ENCODE results near the gene DBF4. TPM values are rescaled to one million over a fixed set of nuclear protein-coding genes. Genes with fewer than 3 reads are reported as not detected.

Gene DBF4
- total and polyA plus RNA-seq, 2 of the 4 experiments (the other 2 are of a cell fraction), result 6.4 to 7.2 TPM

- POLR2A ChIA-PET (ENCODE audit: unreplicated experiment), result no interaction called here
- CTCF ChIA-PET, result no interaction called here
Observed at GRCh38 chr7:87934699-87935383, 58.5 kb downstream of the DBF4 start.

More at GRCh38 chr7:87934699-87935383, 58.5 kb downstream of the DBF4 start:
- Histone ChIP-seq H2BK120ac (ENCODE audit: low read depth, low read length) (no peak overlapping the region), H3K9ac (ENCODE audit: low read depth, low read length) (no peak overlapping the region), H2AFZ (replicated peaks; ENCODE audit: low read length, poor library complexity) (peak overlapping the region; percentile 89), H2BK5ac (ENCODE audit: low read depth, low read length, poor library complexity, severe bottlenecking) (no peak overlapping the region), H3K4me1 (ENCODE audit: control insufficient read depth, insufficient read depth, low read length) (no peaks in the 10 kb centered on the region), H3K9me1 (ENCODE audit: insufficient read depth, low read length) (no peaks in the 10 kb centered on the region), H2BK15ac (ENCODE audit: low read depth, low read length) (no peak overlapping the region), H3K4me2 (ENCODE audit: low read depth, low read length) (peak overlapping the region; percentile 94), H2BK20ac (ENCODE audit: low read depth, low read length) (no peak overlapping the region), H4K8ac (ENCODE audit: low read depth in 2 of 2, low read length in 2 of 2) (no peak overlapping the region), H3K23ac (ENCODE audit: low read depth, low read length) (peak overlapping the region; percentile 27; the same call in 1 of the 2 replicates), H2AK9ac (replicated peaks; ENCODE audit: low read depth, low read length, poor library complexity) (no peak overlapping the region), H3K36me3 (ENCODE audit: control insufficient read depth, insufficient read depth, low read length) (no peaks in the 10 kb centered on the region), H3K9me3 (ENCODE audit: control insufficient read depth, insufficient read depth, low read length) (no peaks in the 10 kb centered on the region), H4K5ac (ENCODE audit: low read depth, low read length) (no peak overlapping the region), H3K4me3 (ENCODE audit: insufficient read depth, low read depth, low read length) (peak overlapping the region; percentile 52), H3K27ac (ENCODE audit: insufficient read depth, low read length) (no peak overlapping the region), H4K20me1 (ENCODE audit: insufficient read depth, low read length) (no peaks in the 10 kb centered on the region), H4K91ac (ENCODE audit: insufficient read depth, low read depth, low read length) (no peak overlapping the region), H3K4ac (ENCODE audit: low read depth, low read length) (no peak overlapping the region), H3K14ac (replicated peaks; ENCODE audit: low read depth, low read length) (no peak overlapping the region), H3K27me3 (ENCODE audit: control insufficient read depth, insufficient read depth, low read length) (peaks cover 7% of the 10 kb centered on the region; the same call in 1 of the 2 replicates), H3K56ac (ENCODE audit: extremely low read depth, insufficient read depth, low read length) (no peak overlapping the region), H3K18ac (ENCODE audit: low read depth, low read length) (no peak overlapping the region), H2AK5ac (ENCODE audit: low read depth, low read length) (no peak overlapping the region), H3K79me1 (ENCODE audit: low read depth in 1 of 2, low read length in 2 of 2) (no peaks in the 10 kb centered on the region)
- WGBS, 2 experiments (ENCODE audit: extremely low coverage in 2 of 2, insufficient read length in 1 of 2), result no CpG with 5 or more reads among the region's 47 CpGs
- TF ChIP-seq RFX5 (IDR thresholded peaks at IDR 0.05; ENCODE audit: low read depth, low read length) (no peak), NFE2L2 (IDR thresholded peaks at IDR 0.05; ENCODE audit: low read depth, low read length) (no peak), FOS (IDR thresholded peaks at IDR 0.05; ENCODE audit: low read depth, low read length) (no peak), BHLHE40 (IDR thresholded peaks at IDR 0.05; ENCODE audit: low read depth, low read length) (no peak), RAD21 (IDR thresholded peaks at IDR 0.05; ENCODE audit: low read length) (no peak), MAFK (IDR thresholded peaks at IDR 0.05; ENCODE audit: low read depth, low read length) (no peak)
- intact Hi-C loops (cut with micrococcal nuclease) (no loop called here), dilution Hi-C loops (cut with HindIII; ENCODE audit: low sequenced_read_pairs, unreplicated experiment) (no loop called here), in situ Hi-C loops (cut with MboI; ENCODE audit: low sequenced_read_pairs) (no loop called here)
- no TSS peak for BruUV-seq (replicated peaks)
- ATAC-seq (ENCODE audit: low read depth), result peak; percentile 22
- DNase-seq, result no peak

All from IMR-90 (cell line).